ENCODE data around the gene MAML3.

Gene MAML3

GRCh38 chr4:139988863-139989765, 164.9 kb downstream of the MAML3 start:
- Histone ChIP-seq H3F3A (ENCODE audit: insufficient read depth, low read length) (no peaks in the 10 kb centered on the region), H3K9me2 (ENCODE audit: low read depth, low read length) (no peaks in the 10 kb centered on the region), H3K9me3 (ENCODE audit: low read length) (no peaks in the 10 kb centered on the region), H3K36me3 (ENCODE audit: insufficient read depth, low read length) (no peaks in the 10 kb centered on the region), H3K79me2 (ENCODE audit: insufficient read depth, low read length) (no peaks in the 10 kb centered on the region), H3K4me1 (ENCODE audit: insufficient read depth, low read length, severe bottlenecking) (no peaks in the 10 kb centered on the region), H4K20me1 (ENCODE audit: insufficient read depth, low read length) (no peaks in the 10 kb centered on the region), H3K27me3 (ENCODE audit: insufficient read depth, low read length) (no peaks in the 10 kb centered on the region), H3K4me2 (ENCODE audit: low read length) (no peak overlapping the region), H3K9ac (ENCODE audit: low read length) (no peak overlapping the region), H3K27ac (ENCODE audit: low read depth, low read length, poor library complexity, severe bottlenecking) (no peak overlapping the region), H3K4me3 (ENCODE audit: low read depth, low read length, poor library complexity, severe bottlenecking) (no peak overlapping the region), H2AFZ (ENCODE audit: low read length) (no peak overlapping the region)
- no peak for TF ChIP-seq EZH2 (IDR thresholded peaks at IDR 0.05; ENCODE audit: borderline replicate concordance, low read length)
- TF ChIP-seq, protein P1, sequence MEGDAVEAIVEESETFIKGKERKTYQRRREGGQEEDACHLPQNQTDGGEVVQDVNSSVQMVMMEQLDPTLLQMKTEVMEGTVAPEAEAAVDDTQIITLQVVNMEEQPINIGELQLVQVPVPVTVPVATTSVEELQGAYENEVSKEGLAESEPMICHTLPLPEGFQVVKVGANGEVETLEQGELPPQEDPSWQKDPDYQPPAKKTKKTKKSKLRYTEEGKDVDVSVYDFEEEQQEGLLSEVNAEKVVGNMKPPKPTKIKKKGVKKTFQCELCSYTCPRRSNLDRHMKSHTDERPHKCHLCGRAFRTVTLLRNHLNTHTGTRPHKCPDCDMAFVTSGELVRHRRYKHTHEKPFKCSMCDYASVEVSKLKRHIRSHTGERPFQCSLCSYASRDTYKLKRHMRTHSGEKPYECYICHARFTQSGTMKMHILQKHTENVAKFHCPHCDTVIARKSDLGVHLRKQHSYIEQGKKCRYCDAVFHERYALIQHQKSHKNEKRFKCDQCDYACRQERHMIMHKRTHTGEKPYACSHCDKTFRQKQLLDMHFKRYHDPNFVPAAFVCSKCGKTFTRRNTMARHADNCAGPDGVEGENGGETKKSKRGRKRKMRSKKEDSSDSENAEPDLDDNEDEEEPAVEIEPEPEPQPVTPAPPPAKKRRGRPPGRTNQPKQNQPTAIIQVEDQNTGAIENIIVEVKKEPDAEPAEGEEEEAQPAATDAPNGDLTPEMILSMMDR (IDR thresholded peaks at IDR 0.05; ENCODE audit: low read length) = no peak

DNA sequence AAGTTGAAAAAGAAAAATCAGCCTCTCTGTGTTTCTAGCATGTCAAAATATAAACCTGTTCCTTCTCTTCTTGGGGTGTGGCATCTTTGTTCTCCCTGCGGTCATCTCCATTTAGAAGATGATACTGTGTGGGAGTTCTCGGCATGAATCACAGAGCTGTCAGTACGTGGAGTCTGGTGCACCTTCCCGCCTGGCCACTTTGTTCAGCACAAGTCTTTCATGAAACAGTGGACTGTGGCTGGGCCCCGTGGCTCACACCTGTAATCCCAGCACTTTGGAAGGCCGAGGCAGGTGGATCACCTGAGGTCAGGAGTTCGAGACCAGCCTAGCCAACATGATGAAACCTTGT, 166.5 kb downstream of the MAML3 start:
- Histone ChIP-seq H3K27ac (ENCODE audit: low read depth, low read length, poor library complexity, severe bottlenecking) (no peak overlapping the region), H3K9ac (ENCODE audit: low read length) (no peak overlapping the region), H3K4me2 (ENCODE audit: low read length) (no peak overlapping the region), H3K4me1 (ENCODE audit: insufficient read depth, low read length, severe bottlenecking) (no peaks in the 10 kb centered on the region), H3K4me3 (ENCODE audit: low read depth, low read length, poor library complexity, severe bottlenecking) (no peak overlapping the region), H2AFZ (ENCODE audit: low read length) (no peak overlapping the region), H3K79me2 (ENCODE audit: insufficient read depth, low read length) (no peaks in the 10 kb centered on the region), H3F3A (ENCODE audit: insufficient read depth, low read length) (no peaks in the 10 kb centered on the region), H4K20me1 (ENCODE audit: insufficient read depth, low read length) (no peaks in the 10 kb centered on the region), H3K36me3 (ENCODE audit: insufficient read depth, low read length) (no peaks in the 10 kb centered on the region), H3K9me3 (ENCODE audit: low read length) (no peaks in the 10 kb centered on the region), H3K27me3 (ENCODE audit: insufficient read depth, low read length) (no peaks in the 10 kb centered on the region), H3K9me2 (ENCODE audit: low read depth, low read length) (no peaks in the 10 kb centered on the region)
- TF ChIP-seq EZH2 (IDR thresholded peaks at IDR 0.05; ENCODE audit: borderline replicate concordance, low read length) = no peak
- TF ChIP-seq, protein P1 (IDR thresholded peaks at IDR 0.05; ENCODE audit: low read length) = no peak

- H3K27ac ChIP-seq (ENCODE audit: low read depth, low read length, poor library complexity, severe bottlenecking) = no peak overlapping the region
- no peak for TF ChIP-seq EZH2 (IDR thresholded peaks at IDR 0.05; ENCODE audit: borderline replicate concordance, low read length)
- TF ChIP-seq, protein P1 (IDR thresholded peaks at IDR 0.05; ENCODE audit: low read length) = no peak
- H3F3A ChIP-seq (ENCODE audit: insufficient read depth, low read length) = no peaks in the 10 kb centered on the region
- H2AFZ ChIP-seq (ENCODE audit: low read length) = no peak overlapping the region
- no peaks in the 10 kb centered on the region for H4K20me1 ChIP-seq (ENCODE audit: insufficient read depth, low read length)
- H3K9me2 ChIP-seq (ENCODE audit: low read depth, low read length) = no peaks in the 10 kb centered on the region
- H3K79me2 ChIP-seq (ENCODE audit: insufficient read depth, low read length) = no peaks in the 10 kb centered on the region
- H3K4me2 ChIP-seq (ENCODE audit: low read length) = no peak overlapping the region
- no peaks in the 10 kb centered on the region for H3K9me3 ChIP-seq (ENCODE audit: low read length)
- no peaks in the 10 kb centered on the region for H3K27me3 ChIP-seq (ENCODE audit: insufficient read depth, low read length)
- no peaks in the 10 kb centered on the region for H3K4me1 ChIP-seq (ENCODE audit: insufficient read depth, low read length, severe bottlenecking)
- no peaks in the 10 kb centered on the region for H3K36me3 ChIP-seq (ENCODE audit: insufficient read depth, low read length)
- H3K9ac ChIP-seq (ENCODE audit: low read length) = no peak overlapping the region
- no peak overlapping the region for H3K4me3 ChIP-seq (ENCODE audit: low read depth, low read length, poor library complexity, severe bottlenecking)
These were observed 167.1 kb downstream of the MAML3 start for GRCh38 chr4:139986689-139987501.
